Cortex of kidney (tissue), 1 donor: Measurements from ENCODE around the gene TULP4.
"Not testable (repeated sequence)": the region's sequence is repeated elsewhere in the genome, so short reads cannot be mapped to it uniquely, and the experiment has no call there.

Experiments used
- DNase-seq: peaks from one replicate; lab custom pipeline; 2025; lab: John Stamatoyannopoulos, UW

The TULP4 gene

GRCh38 chr6:158501360-158502262 is 189.3 kb downstream of the TULP4 start:
- DNase-seq, result no peak

- no peak for DNase-seq
These were observed 190.1 kb downstream of the TULP4 start for GRCh38 chr6:158502263-158502950.

GRCh38 chr6:158503222-158503621 is 191.0 kb downstream of the TULP4 start:
- DNase-seq, result no peak

- no peak for DNase-seq
These were observed 191.6 kb downstream of the TULP4 start for GRCh38 chr6:158503846-158504245.

- DNase-seq, result no peak
These were observed 192.9 kb downstream of the TULP4 start for GRCh38 chr6:158505194-158505593.

GRCh38 chr6:158506601-158507000 is 194.3 kb downstream of the TULP4 start:
- no peak for DNase-seq

- no peak for DNase-seq
These were observed 194.9 kb downstream of the TULP4 start for GRCh38 chr6:158507174-158507573.

- no peak for DNase-seq
These were observed 196.2 kb downstream of the TULP4 start for GRCh38 chr6:158508450-158508849.

GRCh38 chr6:158509465-158509864 is 197.2 kb downstream of the TULP4 start:
- no peak for DNase-seq

- no peak for DNase-seq
These were observed 200.5 kb downstream of the TULP4 start for GRCh38 chr6:158512809-158513208.

GRCh38 chr6:158514176-158514575 is 201.9 kb downstream of the TULP4 start:
- DNase-seq, result no peak

GRCh38 chr6:158514991-158515390 is 202.7 kb downstream of the TULP4 start:
- no peak for DNase-seq

- no peak for DNase-seq
These were observed 203.8 kb downstream of the TULP4 start for GRCh38 chr6:158516098-158516497.

GRCh38 chr6:158517038-158517437 is 204.8 kb downstream of the TULP4 start:
- no peak for DNase-seq

GRCh38 chr6:158517581-158517980 is 205.3 kb downstream of the TULP4 start:
- no peak for DNase-seq

- DNase-seq, result no peak
These were observed 206.2 kb downstream of the TULP4 start for GRCh38 chr6:158518191-158519127.

GRCh38 chr6:158519300-158519699 is 207.0 kb downstream of the TULP4 start:
- DNase-seq, result no peak

- no peak for DNase-seq
These were observed 207.5 kb downstream of the TULP4 start for GRCh38 chr6:158519761-158520160.

GRCh38 chr6:158520975-158521374 is 208.7 kb downstream of the TULP4 start:
- not testable (repeated sequence) for DNase-seq

GRCh38 chr6:158521759-158522158 is 209.5 kb downstream of the TULP4 start:
- no peak for DNase-seq

- no peak for DNase-seq
These were observed 210.4 kb downstream of the TULP4 start for GRCh38 chr6:158522616-158523015.

- no peak for DNase-seq
These were observed 212.0 kb downstream of the TULP4 start for GRCh38 chr6:158524311-158524710.
